ENCODE measurements around the gene ABCC5.
"Not testable (repeated sequence)": the region's sequence is repeated elsewhere in the genome, so short reads cannot be mapped to it uniquely, and the experiment has no call there.

The ABCC5 gene

GRCh38 chr3:184015381-184016019 lies 2.2 kb downstream of the ABCC5 start:
- FAIRE-seq: no peak

GRCh38 chr3:184011937-184012889 lies 5.5 kb downstream of the ABCC5 start:
- FAIRE-seq: no peak

DNA sequence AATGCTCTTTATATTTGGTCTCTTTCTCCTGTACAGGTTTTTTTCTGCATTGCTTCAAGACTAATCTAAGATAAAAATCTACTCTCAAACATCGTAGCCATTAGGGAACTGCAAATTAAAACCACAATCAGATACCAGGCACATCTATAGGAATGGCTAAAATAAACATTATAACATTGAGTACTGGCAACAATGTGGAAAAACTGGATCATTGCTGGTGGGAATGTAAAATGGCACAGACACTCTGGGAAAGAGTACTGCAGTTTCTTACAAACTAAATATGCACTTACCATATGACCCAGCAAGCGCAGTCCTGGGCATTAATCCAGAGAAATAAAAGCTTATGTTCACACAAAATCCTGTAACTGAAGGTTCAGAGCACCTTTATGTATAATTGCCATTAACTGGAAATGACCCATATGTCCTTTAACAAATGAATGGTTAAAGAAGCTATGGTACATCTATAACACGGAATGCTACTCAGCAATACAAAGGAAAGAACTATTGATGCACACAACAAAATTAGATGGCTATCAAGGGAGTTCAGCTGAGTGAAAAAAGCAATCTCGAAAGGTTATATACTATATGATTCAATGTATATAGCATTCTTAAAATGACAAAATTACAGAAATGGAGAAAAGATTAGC lies 6.3 kb downstream of the ABCC5 start:
- FAIRE-seq: no peak

DNA sequence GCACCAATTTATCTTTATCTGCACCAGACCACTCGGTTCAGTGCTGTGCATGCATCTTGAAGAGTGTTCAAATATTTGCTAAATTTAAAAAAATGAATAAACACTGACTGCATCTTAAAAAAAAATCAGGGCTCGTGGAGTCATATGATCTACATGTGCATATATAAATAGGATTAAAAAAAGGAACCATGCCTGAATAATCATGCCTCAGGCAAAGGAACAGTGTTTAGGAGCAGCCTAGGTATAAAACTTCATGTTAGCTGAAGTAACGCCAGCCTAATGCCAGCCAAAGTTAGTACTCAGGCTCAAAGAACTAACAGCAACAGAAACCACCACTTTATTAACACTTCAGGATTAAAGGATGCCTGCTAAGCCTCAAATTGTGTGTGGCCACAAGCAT lies 9.5 kb downstream of the ABCC5 start:
- FAIRE-seq: no peak

DNA sequence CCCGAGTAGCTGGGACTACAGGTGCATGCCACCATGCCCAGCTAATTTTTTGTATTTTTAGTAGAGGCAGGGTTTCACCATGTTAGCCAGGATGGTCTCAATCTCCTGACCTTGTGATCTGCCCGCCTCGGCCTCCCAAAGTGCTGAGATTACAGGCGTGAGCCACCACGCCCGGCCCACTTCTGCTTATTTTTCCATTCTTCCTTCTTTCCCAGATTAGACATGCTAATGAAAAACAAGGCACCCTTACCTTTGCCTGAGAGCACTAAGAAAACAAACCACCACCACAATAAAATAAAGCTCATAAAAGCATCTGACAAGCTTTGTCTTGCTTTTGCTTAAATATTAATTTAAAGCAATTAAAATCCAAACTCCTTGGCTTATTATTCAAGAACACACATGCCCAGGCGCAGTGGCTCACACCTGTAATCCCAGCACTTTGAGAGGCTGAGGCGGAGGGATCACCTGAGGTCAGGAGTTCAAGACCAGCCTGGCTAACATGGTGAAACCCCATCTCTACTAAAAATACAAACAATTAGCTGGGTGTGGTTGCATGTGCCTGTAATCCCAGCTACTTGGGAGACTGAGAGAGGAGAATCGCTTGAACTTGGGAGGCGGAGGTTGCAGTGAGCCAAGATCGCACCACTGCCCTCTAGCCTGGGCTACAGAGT lies 10.4 kb downstream of the ABCC5 start:
- FAIRE-seq: not testable (repeated sequence)

DNA sequence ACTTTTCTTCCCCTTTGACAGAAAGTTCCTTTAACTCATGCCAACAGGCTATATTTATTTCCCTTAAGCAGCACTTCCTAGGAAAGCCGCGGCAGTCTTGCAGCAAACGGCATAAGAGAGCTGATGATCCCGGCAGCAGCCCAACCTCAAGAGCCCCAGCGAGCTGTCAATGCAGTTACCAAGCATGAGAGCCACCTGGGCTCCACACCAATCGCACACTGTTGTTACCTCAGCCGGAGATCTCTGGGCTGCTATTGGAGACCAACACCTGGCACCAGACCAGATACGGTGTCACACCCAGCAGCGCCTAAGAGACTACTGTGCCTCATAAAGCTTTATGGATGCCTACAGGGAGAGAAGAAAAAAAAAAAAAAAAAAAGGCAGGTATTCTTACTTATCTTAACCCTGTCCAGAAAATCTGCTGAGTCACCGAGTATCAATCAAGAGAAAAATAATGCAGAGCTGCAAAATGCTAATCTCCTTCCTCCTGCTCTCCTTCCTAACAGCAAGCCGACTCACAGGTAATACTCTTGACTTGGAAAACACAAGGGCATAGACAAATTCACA lies 11.7 kb downstream of the ABCC5 start:
- no peak for FAIRE-seq

- FAIRE-seq: no peak
Observed at GRCh38 chr3:184004476-184004875, 13.2 kb downstream of the ABCC5 start.

DNA sequence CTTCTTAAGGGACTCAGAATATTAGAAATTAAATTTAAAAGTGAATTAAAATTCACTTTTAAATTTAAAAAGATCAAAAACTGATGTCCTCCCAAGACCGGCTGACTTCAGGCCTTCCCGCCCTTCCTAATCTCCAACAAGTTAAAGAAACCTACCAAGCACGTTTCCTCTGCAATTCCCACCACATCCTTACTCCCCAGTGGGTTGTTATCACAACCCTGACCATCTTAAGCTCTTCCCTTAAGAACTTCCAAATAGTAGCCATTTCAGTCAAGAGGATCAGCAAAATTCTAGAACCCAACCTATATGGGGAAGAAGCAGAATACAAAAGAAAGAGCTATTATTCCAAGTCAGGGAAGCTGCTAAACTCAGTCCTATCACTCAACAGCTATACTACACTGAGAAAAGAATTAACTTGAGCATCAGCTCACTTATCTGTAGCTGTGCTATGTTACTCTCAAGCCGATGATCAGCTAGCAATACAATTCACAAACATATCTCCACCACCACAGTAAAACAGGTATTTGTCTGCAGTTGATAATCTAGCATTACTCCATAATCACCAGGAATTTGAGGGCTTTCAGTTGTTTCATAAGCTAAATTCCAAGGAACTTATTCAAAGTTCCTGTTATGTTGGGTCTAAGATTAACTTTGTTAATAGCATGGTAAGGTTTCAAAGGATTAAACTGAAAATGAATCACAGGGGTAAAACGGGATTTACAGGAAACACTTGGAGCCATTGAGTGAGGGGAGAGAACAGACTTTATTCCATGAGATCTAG lies 14.3 kb downstream of the ABCC5 start:
- no peak for FAIRE-seq

DNA sequence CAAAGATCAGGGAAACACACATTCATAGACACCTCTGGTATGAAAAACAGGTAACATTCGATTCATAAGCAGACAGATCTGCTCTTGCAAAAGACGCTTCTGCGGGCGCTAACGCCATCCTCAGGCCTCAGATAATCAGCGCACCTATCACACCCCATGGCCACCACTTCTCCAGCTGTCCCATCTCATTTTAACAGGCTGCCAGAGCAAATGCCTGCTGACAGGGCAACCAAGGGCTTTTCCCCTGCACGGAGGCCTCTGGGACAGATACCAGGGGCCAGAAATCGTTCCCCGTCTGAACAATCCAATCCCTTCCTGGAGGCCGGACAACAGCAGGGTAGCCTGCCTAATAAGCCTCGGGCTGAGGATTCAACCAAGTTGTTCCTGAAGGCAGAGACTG lies 15.2 kb downstream of the ABCC5 start:
- no peak for FAIRE-seq

DNA sequence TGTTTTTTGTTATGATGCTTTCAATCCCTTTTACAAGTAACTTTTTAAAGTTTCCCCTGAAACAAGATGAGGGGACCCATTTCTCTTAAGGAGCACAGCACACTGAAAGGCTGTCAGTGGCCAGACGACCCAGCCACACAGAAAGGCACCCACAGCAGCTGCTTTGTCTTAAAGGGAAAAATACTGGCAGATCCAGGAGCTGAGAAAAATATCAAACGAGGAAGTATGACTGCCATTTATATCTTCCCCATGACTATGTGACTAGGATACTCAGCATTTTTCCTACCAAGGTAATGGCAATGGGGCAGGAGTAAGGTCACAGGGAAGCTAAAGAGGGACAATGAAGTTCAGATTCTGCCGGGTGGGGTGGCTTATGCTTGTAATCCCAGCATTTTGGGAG lies 15.9 kb downstream of the ABCC5 start:
- no peak for FAIRE-seq

GRCh38 chr3:183991403-183991802 lies 26.3 kb downstream of the ABCC5 start:
- no peak for FAIRE-seq

DNA sequence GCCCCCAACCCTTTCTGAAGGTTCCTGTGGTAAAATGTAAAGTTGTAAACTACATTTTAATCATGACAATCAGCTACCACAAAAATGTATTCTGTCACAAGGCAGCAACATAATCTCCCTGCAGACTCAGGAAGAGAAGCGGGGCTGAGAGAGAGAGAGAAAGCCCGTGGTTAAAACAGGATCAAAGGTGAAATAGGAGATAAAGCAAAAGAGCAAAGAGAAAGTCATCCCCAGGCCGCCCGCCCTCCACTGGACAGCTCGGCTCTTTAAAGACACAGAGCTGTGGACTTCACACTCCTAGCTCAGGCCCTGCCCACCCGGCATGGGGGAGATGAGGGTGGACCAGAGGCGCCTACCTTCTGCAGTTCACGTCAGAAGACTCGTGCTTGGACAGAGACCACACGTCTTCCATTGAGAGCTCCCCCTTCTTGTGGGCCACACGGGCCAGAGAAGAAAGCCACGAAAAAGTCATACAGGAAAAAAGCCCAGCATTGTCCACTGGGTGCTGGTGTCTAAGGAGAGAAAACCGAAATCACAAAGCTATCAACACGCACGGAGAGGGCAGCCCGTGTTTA lies 29.4 kb downstream of the ABCC5 start:
- FAIRE-seq: no peak

DNA sequence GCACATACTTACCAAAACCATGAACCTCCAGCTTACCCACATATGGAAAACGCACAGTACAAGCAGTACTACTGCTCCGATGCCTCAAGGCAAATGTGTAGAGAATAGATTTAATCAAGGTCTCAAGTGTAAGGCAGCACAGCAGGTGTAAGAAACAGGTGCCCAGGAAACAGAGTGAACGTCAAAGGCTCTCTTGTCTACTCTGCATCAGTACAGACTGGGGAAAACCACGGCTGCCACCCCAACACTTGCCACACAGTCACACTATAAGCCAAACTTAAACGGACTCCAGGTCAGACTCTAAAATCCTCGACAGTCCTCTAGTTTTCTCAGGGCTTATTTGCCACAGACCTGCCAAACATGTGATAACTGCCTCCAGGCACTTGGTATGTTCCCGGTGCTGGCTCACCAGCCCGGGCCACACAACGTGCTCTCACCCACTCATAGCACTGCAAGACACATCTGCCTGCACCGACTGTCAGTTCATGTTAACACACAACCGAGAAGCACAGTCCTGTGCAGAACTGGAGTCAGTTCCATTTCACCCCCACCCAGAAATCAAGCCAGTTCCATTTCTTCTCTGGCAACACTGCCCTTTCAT lies 30.6 kb downstream of the ABCC5 start:
- no peak for FAIRE-seq

- no peak for FAIRE-seq
Observed at GRCh38 chr3:183984749-183985729, 32.6 kb downstream of the ABCC5 start.

GRCh38 chr3:183984127-183984740 lies 33.5 kb downstream of the ABCC5 start:
- no peak for FAIRE-seq

DNA sequence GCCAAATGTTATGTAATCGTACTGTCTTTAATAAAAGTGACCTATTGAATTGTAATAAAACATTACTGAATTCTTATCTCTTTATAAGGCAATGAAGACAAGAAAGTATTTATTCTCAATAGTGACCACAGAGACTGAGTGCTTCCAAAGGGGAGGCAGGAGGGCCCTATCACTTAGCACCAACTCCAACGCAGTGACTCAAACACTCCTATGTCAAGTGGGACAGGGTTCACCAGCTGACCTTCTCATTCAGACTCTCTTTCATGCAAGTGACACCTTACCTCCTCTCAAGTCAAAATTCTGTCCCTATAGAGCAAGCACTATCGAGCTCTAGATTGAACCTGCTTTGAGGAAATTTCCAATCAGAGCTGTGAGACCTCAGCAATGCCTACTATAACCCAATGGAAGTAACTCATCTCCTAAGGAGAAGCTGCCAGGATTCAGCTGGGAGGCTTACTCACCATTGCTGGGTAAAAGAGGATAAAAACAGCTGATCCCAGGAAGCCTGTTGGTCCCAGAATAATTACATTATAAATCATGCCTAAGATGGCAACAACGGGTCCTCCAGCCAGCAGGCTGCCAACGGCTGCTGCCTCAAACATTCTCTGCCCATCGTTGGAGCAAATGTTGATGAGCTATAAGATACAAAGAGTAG lies 35.6 kb downstream of the ABCC5 start:
- FAIRE-seq: no peak

DNA sequence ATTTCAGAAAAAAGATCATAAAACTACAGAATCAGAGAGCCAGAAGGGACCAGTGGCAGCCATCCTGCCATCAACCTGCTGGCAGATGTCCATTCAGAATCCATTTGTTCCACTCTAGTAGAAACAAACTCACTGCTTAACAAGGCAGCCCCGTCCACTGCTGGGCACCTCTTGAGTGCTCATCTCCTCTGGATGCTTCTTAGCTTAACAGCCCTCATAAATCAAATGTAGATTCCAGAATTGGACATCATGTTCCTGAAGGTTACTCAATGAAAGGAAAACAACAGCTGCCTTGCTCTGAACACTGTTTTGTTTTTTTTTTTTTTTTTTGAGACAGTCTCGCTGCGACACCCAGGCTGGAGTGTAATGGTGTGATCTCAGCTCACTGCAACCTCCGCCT lies 37.3 kb downstream of the ABCC5 start:
- no peak for FAIRE-seq

DNA sequence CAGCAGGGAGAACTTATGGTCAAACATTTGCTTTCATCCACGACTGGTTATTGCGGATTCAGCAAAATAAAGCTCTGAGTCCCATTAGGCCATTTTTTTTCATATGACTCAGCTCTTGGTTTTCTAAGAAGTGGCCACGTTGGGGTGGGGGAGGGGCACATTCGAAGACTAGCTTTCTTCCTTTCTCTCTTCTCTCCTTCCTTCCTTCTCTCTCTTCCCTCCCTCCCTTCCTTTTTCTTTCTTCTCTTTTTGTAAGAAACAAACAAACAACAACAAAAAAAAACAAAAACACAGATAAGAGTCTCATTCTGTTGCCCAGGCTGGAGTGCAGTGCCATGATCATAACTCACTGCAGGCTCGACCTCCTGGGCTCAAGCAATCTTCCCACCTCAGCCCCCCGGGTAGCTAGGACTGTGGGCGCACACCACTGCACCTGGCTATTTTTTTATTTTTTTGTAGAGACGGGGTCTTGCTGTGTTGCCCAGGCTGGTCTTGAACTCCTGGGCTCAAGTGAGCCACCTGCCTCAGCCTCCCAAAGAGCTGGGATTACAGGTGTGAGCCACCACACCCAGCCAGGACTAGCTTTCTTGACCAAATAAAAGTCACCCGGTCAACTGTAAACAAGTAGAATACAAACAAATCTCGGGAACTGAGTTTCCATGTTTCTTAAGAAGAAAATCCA lies 41.6 kb downstream of the ABCC5 start:
- no peak for FAIRE-seq
